A549 (cell line): ENCODE data around the gene UBXN10. TPM values are rescaled to one million over a fixed set of nuclear protein-coding genes. Genes with fewer than 3 reads are reported as not detected.

ENCODE experiments used
- ATAC-seq, 2 experiments: fragments of 200-7000 bp in 1 of 2; fragments of >200 bp in 1 of 2; cut with Nextera tagmentation in 1 of 2; cut with Tn5 transposase in 1 of 2; 3 replicates each; pipeline versions ENCODE4 v1.8.0 to v1.9.1; 2018 to 2020; ENCODE audit warnings: mild to moderate bottlenecking in 1 of 2, moderate library complexity in 1 of 2
- CTCF ChIA-PET: fragments of 300-600 bp; sonication (Branson Sonifier 250); formaldehyde crosslinking; extraction: SDS; loops from one replicate; lab custom pipeline; 2021; ENCODE audit warnings: antibody characterized with exemption, inconsistent platforms; lab: Yijun Ruan, JAX
- POLR2A ChIA-PET: fragments of 350-600 bp; formaldehyde crosslinking; extraction: SDS; loops from one replicate; lab custom pipeline; 2021; ENCODE audit warnings: antibody characterized with exemption, inconsistent platforms; lab: Yijun Ruan, JAX
- DNase-seq, 2 experiments: peaks; one replicate each; pipeline versions ENCODE4 v3.0.0 to v3.0.0-alpha.2; 2011 to 2016; ENCODE audit warnings: low read depth in 1 of 2, low spot score in 1 of 2
- FAIRE-seq: peaks from 2 replicates; lab custom pipeline; 2011; peaks lifted over from hg19 to GRCh38; lab: Jason Lieb, UNC
- H3K27ac ChIP-seq, 2 experiments: fragments of >200 bp; sonication (Bioruptor Twin); formaldehyde crosslinking; 3 replicates each; pipeline ENCODE4 v1.5.1; 2016 to 2017
- H3K4me1 ChIP-seq: fragments of >200 bp; sonication (Bioruptor Twin); formaldehyde crosslinking; 3 replicates; pipeline ENCODE4 v1.6.1; 2016
- H3K4me2 ChIP-seq: fragments of >200 bp; sonication (Bioruptor Twin); formaldehyde crosslinking; 3 replicates; pipeline ENCODE4 v1.6.1; 2016
- H3K4me3 ChIP-seq: fragments of >200 bp; sonication (Bioruptor Twin); formaldehyde crosslinking; 3 replicates; pipeline ENCODE4 v1.5.1; 2016
- H3K9me3 ChIP-seq: fragments of >200 bp; sonication (Bioruptor Twin); formaldehyde crosslinking; 3 replicates; pipeline ENCODE4 v1.6.1; 2016
- ATOH8 ChIP-seq: fragments of 250-450 bp; sonication (Bioruptor Pico); IDR thresholded peaks from 2 replicates; pipeline ENCODE4 v1.5.0; 2020; ENCODE audit warnings: low read depth, mild to moderate bottlenecking, moderate library complexity
- CTCF ChIP-seq: fragments of >200 bp; sonication (Bioruptor Twin); formaldehyde crosslinking; IDR thresholded peaks from 3 replicates; pipeline ENCODE4 v1.5.1; 2016
- EHMT2 ChIP-seq: fragments of 200-600 bp; sonication (generic); IDR thresholded peaks from 2 replicates; pipeline ENCODE4 v1.6.1; 2016; ENCODE audit warnings: antibody characterized with exemption, low read depth, mild to moderate bottlenecking, moderate library complexity
- ELK1 ChIP-seq: fragments of 150-350 bp; IDR thresholded peaks from 2 replicates; pipeline ENCODE4 v1.6.1; 2014; ENCODE audit warnings: low read depth, mild to moderate bottlenecking, low read length
- EP300 ChIP-seq, 2 experiments: fragments of >200 bp; sonication (Bioruptor Twin); formaldehyde crosslinking; IDR thresholded peaks; 2 replicates in 1 of 2; 3 replicates in 1 of 2; pipeline ENCODE4 v1.6.1; 2016 to 2017
- ESRRA ChIP-seq: fragments of 150-350 bp; IDR thresholded peaks from 2 replicates; pipeline ENCODE4 v1.6.1; 2014; ENCODE audit warnings: mild to moderate bottlenecking, low read length, borderline replicate concordance
- FOSL2 ChIP-seq, 2 experiments: fragments of 450-650 bp in 1 of 2; fragments of >200 bp in 1 of 2; sonication (Bioruptor Twin) in 1 of 2; formaldehyde crosslinking; IDR thresholded peaks; 2 replicates each; pipeline versions ENCODE4 v1.5.0 to v1.6.1; 2016 to 2020; ENCODE audit warnings: mild to moderate bottlenecking in 1 of 2, moderate library complexity in 1 of 2
- HEYL ChIP-seq: fragments of 250-450 bp; sonication (Bioruptor Pico); IDR thresholded peaks from 2 replicates; pipeline ENCODE4 v1.8.0; 2021; ENCODE audit warnings: mild to moderate bottlenecking, moderate library complexity
- HOXA7 ChIP-seq: fragments of 250-450 bp; sonication (Bioruptor Pico); IDR thresholded peaks from 2 replicates; pipeline ENCODE4 v1.5.0; 2020; ENCODE audit warnings: mild to moderate bottlenecking, moderate library complexity
- HOXB13 ChIP-seq: fragments of 250-450 bp; sonication (Bioruptor Pico); IDR thresholded peaks from 2 replicates; pipeline ENCODE4 v1.5.0; 2020; ENCODE audit warnings: low read depth, mild to moderate bottlenecking, moderate library complexity
- JUNB ChIP-seq: fragments of >200 bp; sonication (Bioruptor Twin); formaldehyde crosslinking; IDR thresholded peaks from 2 replicates; pipeline ENCODE4 v1.6.1; 2016
- KDM1A ChIP-seq: fragments of 200-600 bp; sonication (generic); IDR thresholded peaks from 2 replicates; pipeline ENCODE4 v1.6.1; 2016; ENCODE audit warnings: low read depth, mild to moderate bottlenecking
- MAFK ChIP-seq: fragments of 450-650 bp; IDR thresholded peaks from 2 replicates; pipeline ENCODE4 v1.6.1; 2014; ENCODE audit not compliant: partially characterized antibody
- NR3C1 ChIP-seq: fragments of >200 bp; sonication (Bioruptor Twin); formaldehyde crosslinking; IDR thresholded peaks from 3 replicates; pipeline ENCODE4 v1.6.1; 2017
- PHF8 ChIP-seq: fragments of 200-600 bp; sonication (generic); IDR thresholded peaks from 2 replicates; pipeline ENCODE4 v1.6.1; 2016; ENCODE audit warnings: low read depth, mild to moderate bottlenecking, antibody characterized with exemption, moderate library complexity, borderline replicate concordance
- POLR2A ChIP-seq: IDR thresholded peaks from 2 replicates; pipeline ENCODE4 v1.6.1; 2012; ENCODE audit warnings: mild to moderate bottlenecking, low read length
- POLR2AphosphoS2 ChIP-seq: conservative IDR thresholded peaks from 2 replicates; pipeline ENCODE4 v1.6.1; 2012; ENCODE audit warnings: low read length, improper control_type of control experiment, inconsistent platforms
- RCOR1 ChIP-seq: fragments of 150-350 bp; IDR thresholded peaks from 2 replicates; pipeline ENCODE4 v1.6.1; 2014; ENCODE audit warnings: antibody characterized with exemption, low read length, low read depth
- RFX5 ChIP-seq: fragments of 450-650 bp; IDR thresholded peaks from 2 replicates; pipeline ENCODE4 v1.7.1; 2014; ENCODE audit warnings: antibody characterized with exemption, mild to moderate bottlenecking, moderate library complexity
- RNF2 ChIP-seq: fragments of 200-600 bp; sonication (generic); IDR thresholded peaks from 2 replicates; pipeline ENCODE4 v1.6.1; 2016; ENCODE audit warnings: low read depth, mild to moderate bottlenecking, antibody characterized with exemption, moderate library complexity, borderline replicate concordance
- TFCP2L1 ChIP-seq: fragments of 250-450 bp; sonication (Bioruptor Pico); IDR thresholded peaks from 2 replicates; pipeline ENCODE4 v1.5.0; 2021; ENCODE audit warnings: mild to moderate bottlenecking
- USF2 ChIP-seq: fragments of 450-650 bp; IDR thresholded peaks from 2 replicates; pipeline ENCODE4 v1.6.1; 2014; ENCODE audit warnings: antibody characterized with exemption
- ZNF302 ChIP-seq: fragments of 250-450 bp; sonication (Bioruptor Pico); IDR thresholded peaks from 2 replicates; pipeline ENCODE4 v1.9.0; 2021; ENCODE audit warnings: inconsistent platforms, mild to moderate bottlenecking, moderate library complexity
- WGBS: methylation state at CpG from one replicate; pipeline ENCODE4 v1.1.6; 2017; ENCODE audit errors: missing lambda C conversion rate; 5-methylcytosine and 5-hydroxymethylcytosine counted together
- polyA plus RNA-seq, 4 experiments: library from polyadenylated mRNA; depleted of rRNA in 3 of 4; stranded (reverse); fragments of >200 nt; fragmentation: RNase III in 1 of 4; extraction: RNeasy Plus Mini Kit Qiagen cat#74134 plus additional on column Dnase treatment in 1 of 4; gene quantifications; 2 replicates in 3 of 4; 3 replicates in 1 of 4; pipeline ENCODE4 v1.2.3, GENCODE V29; 2011 to 2017

The UBXN10 gene
- polyA plus RNA-seq, 2 of the 4 experiments (the other 2 are of a cell fraction), result not detected

GRCh38 chr1:20197329-20197791 lies 11.5 kb downstream of the UBXN10 start (continued):
- no peak for TF ChIP-seq USF2

- FAIRE-seq (no peak), DNase-seq (no peak)
- POLR2A ChIA-PET, result no interaction called here
- TF ChIP-seq ZNF302 (CRISPR knock-in tag), result no peak
- TF ChIP-seq NR3C1, result no peak
- TF ChIP-seq FOSL2 (IDR thresholded peaks at IDR 0.05), result no peak
- TF ChIP-seq FOSL2 (CRISPR knock-in tag; IDR thresholded peaks at IDR 0.05), result no peak
- TF ChIP-seq RNF2, result no peak
- TF ChIP-seq EHMT2, result no peak
- TF ChIP-seq JUNB, result no peak
- no peak for TF ChIP-seq CTCF
- TF ChIP-seq ELK1, result no peak
- TF ChIP-seq HOXB13 (CRISPR knock-in tag), result no peak
- no peak for TF ChIP-seq TFCP2L1 (CRISPR knock-in tag)
- no peak for TF ChIP-seq RFX5
- no peak for TF ChIP-seq POLR2A
- no peak for TF ChIP-seq ATOH8 (CRISPR knock-in tag)
- no peak for TF ChIP-seq HEYL
- no peak for TF ChIP-seq ESRRA
- TF ChIP-seq RCOR1, result no peak
- TF ChIP-seq HOXA7, result no peak
- no peak for TF ChIP-seq POLR2AphosphoS2
- TF ChIP-seq KDM1A, result no peak
- TF ChIP-seq, all 56 proteins: peak for 0
- no peak overlapping the region for H3K4me3 ChIP-seq
- no peak for ATAC-seq
- CTCF ChIA-PET, result interaction anchor here (1.2 kb wide), 1 partner anchor 281 kb away, joined by 3 read pairs; no protein-coding TSS in a partner anchor
- H3K9me3 ChIP-seq, result no peaks in the 10 kb centered on the region
- H3K27ac ChIP-seq, result no peak overlapping the region
- peaks cover 8% of the 10 kb centered on the region; the same call in 1 of the 3 replicates for H3K4me1 ChIP-seq
- no peak overlapping the region for H3K4me2 ChIP-seq
- 59% methylated on average over 1 of the region's 1 CpG for WGBS
These were observed 12.4 kb downstream of the UBXN10 start for GRCh38 chr1:20198296-20198695.

GRCh38 chr1:20198918-20199317 lies 13.0 kb downstream of the UBXN10 start:
- ATAC-seq (no peak), FAIRE-seq (no peak), DNase-seq (no peak)
- 49% methylated on average over 7 of the region's 7 CpGs for WGBS
- ChIA-PET POLR2A (no interaction called here), CTCF (interaction anchor here (4.6 kb wide), 1 partner anchor 13 kb away, joined by 24 read pairs; no protein-coding TSS in a partner anchor)
- Histone ChIP-seq H3K4me2 (no peak overlapping the region), H3K4me3 (no peak overlapping the region), H3K4me1 (peaks cover 8% of the 10 kb centered on the region; the same call in 1 of the 3 replicates), H3K9me3 (no peaks in the 10 kb centered on the region), H3K27ac (no peak overlapping the region)
- TF ChIP-seq ZNF302 (CRISPR knock-in tag) (no peak), PHF8 (no peak), EP300 (IDR thresholded peaks at IDR 0.05) (no peak), MAFK (no peak), ESRRA (no peak)
